Nephron (organoid): ENCODE results near the gene BRSK2.
"Not testable (repeated sequence)": the region's sequence is repeated elsewhere in the genome, so short reads cannot be mapped to it uniquely, and the experiment has no call there.

Source experiments
- H3K27ac Mint-ChIP-seq, 3 experiments: 2 replicates each; pipeline ENCODE4 v1.8.0; 2020; ENCODE audit warnings: mixed read lengths in 3 of 3, mild to moderate bottlenecking in 2 of 3, moderate library complexity in 1 of 3
- H3K27me3 Mint-ChIP-seq: 2 replicates; pipeline ENCODE4 v1.8.0; 2021; ENCODE audit warnings: low read depth, mild to moderate bottlenecking, moderate library complexity, mixed read lengths
- H3K36me3 Mint-ChIP-seq: 2 replicates; pipeline ENCODE4 v1.8.0; 2020; ENCODE audit warnings: low read depth, mixed read lengths
- H3K4me1 Mint-ChIP-seq: 2 replicates; pipeline ENCODE4 v1.8.0; 2020; ENCODE audit warnings: mixed read lengths
- H3K4me3 Mint-ChIP-seq, 3 experiments: 2 replicates each; pipeline ENCODE4 v1.8.0; 2020; ENCODE audit warnings: mild to moderate bottlenecking in 3 of 3, mixed read lengths in 3 of 3, moderate library complexity in 2 of 3
- H3K9me3 Mint-ChIP-seq: 2 replicates; pipeline ENCODE4 v1.8.0; 2020; ENCODE audit warnings: mixed read lengths
- CTCF ChIP-seq, 3 experiments: fragments of 200-600 bp; sonication (generic); IDR thresholded peaks; one replicate each; pipeline ENCODE4 v1.5.0; 2021; ENCODE audit warnings: antibody characterized with exemption in 3 of 3; ENCODE audit not compliant: unreplicated experiment in 3 of 3

BRSK2 gene

GRCh38 chr11:1344056-1344635 lies 45.6 kb upstream of the BRSK2 start:
- Mint-ChIP-seq H3K9me3 (no peaks in the 10 kb centered on the region), H3K36me3 (no peaks in the 10 kb centered on the region), H3K27me3 (peaks cover 18% of the 10 kb centered on the region), H3K4me1 (no peaks in the 10 kb centered on the region), H3K4me3 (no peak overlapping the region), H3K27ac (no peak overlapping the region)
- no peak for TF ChIP-seq CTCF (IDR thresholded peaks at IDR 0.05; ENCODE audit: unreplicated experiment in 3 of 3)

GRCh38 chr11:1345737-1346513 lies 43.8 kb upstream of the BRSK2 start:
- Mint-ChIP-seq H3K27ac (peak overlapping the region in 1 of 3 experiments; percentile 36), H3K27me3 (peaks cover 18% of the 10 kb centered on the region), H3K36me3 (no peaks in the 10 kb centered on the region), H3K9me3 (no peaks in the 10 kb centered on the region), H3K4me1 (no peaks in the 10 kb centered on the region), H3K4me3 (no peak overlapping the region)
- TF ChIP-seq CTCF (IDR thresholded peaks at IDR 0.05; ENCODE audit: unreplicated experiment in 3 of 3) = no peak

GRCh38 chr11:1346669-1347390 lies 42.9 kb upstream of the BRSK2 start:
- no peak overlapping the region for H3K27ac Mint-ChIP-seq
- H3K4me3 Mint-ChIP-seq = no peak overlapping the region
- no peaks in the 10 kb centered on the region for H3K36me3 Mint-ChIP-seq
- peaks cover 18% of the 10 kb centered on the region for H3K27me3 Mint-ChIP-seq
- no peaks in the 10 kb centered on the region for H3K9me3 Mint-ChIP-seq
- no peak for TF ChIP-seq CTCF (IDR thresholded peaks at IDR 0.05; ENCODE audit: unreplicated experiment in 3 of 3)
- H3K4me1 Mint-ChIP-seq = no peaks in the 10 kb centered on the region

GRCh38 chr11:1347411-1347999 lies 42.2 kb upstream of the BRSK2 start:
- H3K27ac Mint-ChIP-seq, H3K36me3 Mint-ChIP-seq, H3K4me1 Mint-ChIP-seq, H3K9me3 Mint-ChIP-seq, H3K4me3 Mint-ChIP-seq: not testable (repeated sequence)
- H3K27me3 Mint-ChIP-seq = peaks cover 18% of the 10 kb centered on the region

- H3K27me3 Mint-ChIP-seq = peaks cover 14% of the 10 kb centered on the region
- no peak overlapping the region for H3K4me3 Mint-ChIP-seq
- H3K36me3 Mint-ChIP-seq = no peaks in the 10 kb centered on the region
- H3K9me3 Mint-ChIP-seq = no peaks in the 10 kb centered on the region
- no peaks in the 10 kb centered on the region for H3K4me1 Mint-ChIP-seq
- H3K27ac Mint-ChIP-seq = no peak overlapping the region
- no peak for TF ChIP-seq CTCF (IDR thresholded peaks at IDR 0.05; ENCODE audit: unreplicated experiment in 3 of 3)
Observed at GRCh38 chr11:1348146-1348795, 41.5 kb upstream of the BRSK2 start.
